Measurements from ENCODE around the gene ZFPM1.
"Not testable (repeated sequence)": the region's sequence is repeated elsewhere in the genome, so short reads cannot be mapped to it uniquely, and the experiment has no call there.

ZFPM1 gene

GRCh38 chr16:88517208-88517774 lies 64.2 kb downstream of the ZFPM1 start:
- DNase-seq, result not testable (repeated sequence)

- DNase-seq, result not testable (repeated sequence)
Observed at GRCh38 chr16:88518411-88519111, 65.5 kb downstream of the ZFPM1 start.

- DNase-seq, result no peak
Observed at GRCh38 chr16:88519240-88519639, 66.2 kb downstream of the ZFPM1 start.

GRCh38 chr16:88519938-88520653 lies 67.0 kb downstream of the ZFPM1 start:
- DNase-seq, result no peak

- no peak for DNase-seq
Observed at GRCh38 chr16:88521674-88522073, 68.6 kb downstream of the ZFPM1 start.

- DNase-seq, result no peak
Observed at GRCh38 chr16:88522276-88522949, 69.3 kb downstream of the ZFPM1 start.

- DNase-seq, result no peak
Observed at GRCh38 chr16:88523309-88524161, 70.5 kb downstream of the ZFPM1 start.

GRCh38 chr16:88524274-88524972 lies 71.3 kb downstream of the ZFPM1 start:
- no peak for DNase-seq

GRCh38 chr16:88524973-88525662 lies 72.0 kb downstream of the ZFPM1 start:
- no peak for DNase-seq

- DNase-seq, result no peak
Observed at GRCh38 chr16:88525663-88525990, 72.5 kb downstream of the ZFPM1 start.

GRCh38 chr16:88526008-88526905 lies 73.2 kb downstream of the ZFPM1 start:
- DNase-seq, result no peak

- no peak for DNase-seq
Observed at GRCh38 chr16:88526906-88527185, 73.8 kb downstream of the ZFPM1 start.

- DNase-seq, result peak; percentile 44
Observed at GRCh38 chr16:88527186-88527936, 74.3 kb downstream of the ZFPM1 start.

- no peak for DNase-seq
Observed at GRCh38 chr16:88527937-88528743, 75.1 kb downstream of the ZFPM1 start.

- no peak for DNase-seq
Observed at GRCh38 chr16:88528902-88529318, 75.8 kb downstream of the ZFPM1 start.

GRCh38 chr16:88529596-88529995 lies 76.5 kb downstream of the ZFPM1 start:
- no peak for DNase-seq

GRCh38 chr16:88530051-88530857 lies 77.2 kb downstream of the ZFPM1 start:
- no peak for DNase-seq

GRCh38 chr16:88530858-88531203 lies 77.8 kb downstream of the ZFPM1 start:
- no peak for DNase-seq

Data from effector CD8-positive, alpha-beta T cell (primary cell).